GM18526 (cell line): ENCODE data around the gene HOXD13.

Experiments used
- POLR2A ChIP-seq: IDR thresholded peaks from 3 replicates; pipeline ENCODE4 v1.6.1; 2011; ENCODE audit not compliant: insufficient read length; ENCODE audit errors: extremely low read depth

Gene HOXD13

DNA sequence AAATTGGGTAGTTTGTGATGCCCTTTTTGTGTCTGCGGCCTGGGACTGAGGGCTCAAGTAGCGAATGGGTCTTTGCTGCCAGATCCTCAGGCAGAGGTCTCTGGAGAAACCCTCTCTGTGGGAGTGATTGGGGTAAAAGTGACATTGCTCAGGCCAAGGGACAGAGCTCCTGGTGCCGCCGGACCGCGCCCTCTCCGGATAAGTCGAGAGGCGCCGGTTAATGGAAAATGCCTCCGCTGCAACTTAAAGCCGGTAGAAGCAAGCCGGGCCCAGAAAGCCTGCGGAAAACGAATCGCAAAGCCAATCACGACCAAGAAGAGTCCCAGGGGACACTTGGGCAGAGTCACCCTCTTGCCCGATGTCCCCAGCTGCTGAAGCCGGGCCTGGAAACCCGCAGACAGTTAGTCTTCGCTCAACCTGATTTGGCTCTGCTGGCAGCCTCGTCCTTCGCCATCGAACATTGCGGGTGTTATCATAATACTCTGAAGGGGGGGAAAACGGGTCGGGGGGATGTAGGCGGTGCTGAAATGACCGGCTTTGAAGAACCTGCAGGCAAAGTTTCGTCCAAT, 6.7 kb downstream of the HOXD13 start:
- TF ChIP-seq POLR2A: no peak

DNA sequence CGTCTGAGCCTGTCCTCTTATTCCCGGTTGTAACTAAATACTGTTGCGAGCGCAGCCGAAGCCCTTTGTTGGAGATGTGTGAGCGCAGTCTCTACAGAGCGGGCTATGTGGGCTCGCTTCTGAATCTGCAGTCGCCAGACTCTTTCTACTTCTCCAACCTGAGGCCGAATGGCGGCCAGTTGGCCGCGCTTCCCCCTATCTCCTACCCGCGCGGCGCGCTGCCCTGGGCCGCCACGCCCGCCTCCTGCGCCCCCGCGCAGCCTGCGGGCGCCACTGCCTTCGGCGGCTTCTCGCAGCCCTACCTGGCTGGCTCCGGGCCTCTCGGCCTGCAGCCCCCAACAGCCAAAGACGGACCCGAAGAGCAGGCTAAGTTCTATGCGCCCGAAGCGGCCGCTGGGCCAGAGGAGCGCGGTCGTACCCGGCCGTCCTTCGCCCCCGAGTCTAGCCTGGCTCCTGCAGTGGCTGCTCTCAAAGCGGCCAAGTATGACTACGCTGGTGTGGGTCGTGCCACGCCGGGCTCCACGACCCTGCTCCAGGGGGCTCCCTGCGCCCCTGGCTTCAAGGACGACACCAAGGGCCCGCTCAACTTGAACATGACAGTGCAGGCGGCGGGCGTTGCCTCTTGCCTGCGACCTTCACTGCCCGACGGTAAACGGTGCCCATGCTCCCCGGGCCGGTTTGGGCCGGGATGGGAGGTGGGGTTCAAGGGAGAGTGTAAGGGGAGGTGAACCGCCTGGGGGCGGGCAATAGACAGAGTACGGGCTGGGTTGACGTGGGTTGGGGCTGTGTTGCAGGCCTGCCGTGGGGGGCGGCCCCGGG, 7.4 kb downstream of the HOXD13 start, which contains the start of gene HOXD12:
TSS of gene HOXD12 (plus strand) at position 68 of the 819 bp plus-strand sequence. CDS start at position 75, 7 bp downstream.
- TF ChIP-seq POLR2A: no peak

DNA sequence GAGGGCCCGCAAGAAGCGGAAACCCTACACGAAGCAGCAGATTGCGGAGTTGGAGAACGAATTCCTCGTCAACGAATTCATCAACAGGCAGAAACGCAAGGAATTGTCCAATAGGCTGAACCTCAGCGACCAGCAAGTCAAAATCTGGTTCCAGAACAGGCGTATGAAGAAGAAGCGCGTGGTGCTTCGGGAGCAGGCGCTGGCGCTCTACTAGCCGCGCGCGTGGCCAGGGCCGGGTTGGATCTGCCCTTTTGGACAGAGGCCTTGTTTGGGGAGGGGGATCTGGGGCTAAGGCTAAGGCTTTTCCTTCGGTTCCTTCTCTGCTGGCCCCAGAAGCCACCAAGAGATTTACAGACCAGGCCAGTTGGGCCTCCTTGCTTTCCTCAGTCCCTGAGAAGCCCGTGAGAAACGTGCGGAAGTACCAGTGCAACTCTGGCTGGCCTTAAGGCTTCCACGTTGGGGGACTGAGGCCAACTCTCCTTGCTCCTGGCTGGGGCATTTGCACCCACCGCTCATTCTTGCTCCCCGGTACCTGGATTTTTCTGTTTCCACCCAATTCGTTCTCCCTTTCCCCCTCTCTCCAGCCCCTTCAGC, 8.1 kb downstream of the HOXD13 start:
- TF ChIP-seq POLR2A: no peak

DNA sequence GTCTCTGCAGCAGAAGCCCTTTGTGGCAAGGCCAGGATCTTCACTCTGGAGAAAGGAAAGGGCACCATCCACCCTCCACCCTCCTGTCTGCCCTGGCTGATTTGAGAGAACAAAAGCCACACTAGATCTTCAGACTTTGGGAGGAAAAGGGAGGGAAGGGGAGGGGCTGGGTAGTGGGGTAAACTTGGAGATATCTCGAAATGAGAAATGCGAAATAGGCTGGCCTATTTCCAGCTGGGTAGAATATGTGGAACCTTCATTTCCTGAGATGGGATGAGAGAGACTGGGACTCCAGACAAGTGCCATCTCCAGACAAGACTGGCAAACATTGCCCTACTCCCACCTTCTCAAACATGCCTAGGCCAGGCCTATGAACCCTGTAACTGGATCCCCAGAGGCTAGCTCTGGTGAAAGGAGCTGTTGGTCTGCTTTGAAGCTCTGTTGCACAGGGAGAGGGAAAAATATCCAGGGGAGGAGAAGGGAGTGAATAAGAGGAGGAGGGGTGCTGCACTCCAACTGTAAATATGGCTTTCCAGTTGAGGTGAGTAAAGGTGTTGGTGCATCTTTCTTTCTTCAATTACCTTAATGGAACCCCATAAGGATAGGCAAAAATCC, 8.8 kb downstream of the HOXD13 start:
- TF ChIP-seq POLR2A: no peak

DNA sequence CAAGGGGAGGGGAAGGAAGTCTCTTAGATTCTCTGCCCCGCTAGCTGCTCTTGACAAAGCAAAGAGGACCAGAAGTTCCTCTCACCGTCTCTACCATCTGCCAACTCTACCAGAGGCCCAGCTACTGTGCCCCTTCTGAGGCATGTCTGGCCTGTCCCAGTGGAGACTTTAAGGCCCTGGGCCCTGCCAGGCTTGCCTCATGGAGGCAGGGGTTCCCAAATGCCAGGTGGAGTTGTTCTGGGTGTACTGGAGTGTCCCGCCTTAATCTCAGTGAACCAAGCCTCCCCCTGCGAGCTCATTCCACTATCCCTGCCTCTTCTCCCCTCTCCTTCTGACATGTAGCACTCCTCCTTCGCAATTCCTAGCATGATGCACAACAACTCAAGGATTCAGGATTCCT, 9.3 kb downstream of the HOXD13 start:
- no peak for TF ChIP-seq POLR2A

DNA sequence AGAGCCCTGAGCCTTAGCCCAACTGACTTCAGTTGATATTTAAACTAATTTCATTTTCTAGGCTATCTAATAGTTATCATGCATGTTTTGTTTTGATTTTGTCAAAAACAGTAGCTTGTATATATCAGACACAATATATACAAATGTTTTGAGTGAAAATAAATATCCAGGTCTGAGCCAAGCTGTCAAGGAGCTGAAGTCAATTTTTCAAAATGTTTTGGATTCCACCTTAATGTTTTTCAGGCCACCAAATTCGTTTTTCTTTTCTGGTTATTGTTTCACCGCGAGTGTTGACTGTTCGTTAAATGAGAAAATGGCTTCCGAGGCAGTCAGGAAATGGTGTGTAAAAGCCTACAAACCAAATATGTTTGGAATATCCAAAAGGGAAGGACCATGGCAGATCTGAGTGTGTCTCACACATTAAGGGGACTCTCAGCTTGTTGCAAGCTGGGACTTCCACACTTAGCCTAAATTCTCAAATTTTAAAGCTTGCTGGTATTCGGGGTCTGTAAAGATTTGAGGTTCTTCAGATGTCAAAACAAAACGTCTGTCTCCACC, 9.9 kb downstream of the HOXD13 start:
- no peak for TF ChIP-seq POLR2A

DNA sequence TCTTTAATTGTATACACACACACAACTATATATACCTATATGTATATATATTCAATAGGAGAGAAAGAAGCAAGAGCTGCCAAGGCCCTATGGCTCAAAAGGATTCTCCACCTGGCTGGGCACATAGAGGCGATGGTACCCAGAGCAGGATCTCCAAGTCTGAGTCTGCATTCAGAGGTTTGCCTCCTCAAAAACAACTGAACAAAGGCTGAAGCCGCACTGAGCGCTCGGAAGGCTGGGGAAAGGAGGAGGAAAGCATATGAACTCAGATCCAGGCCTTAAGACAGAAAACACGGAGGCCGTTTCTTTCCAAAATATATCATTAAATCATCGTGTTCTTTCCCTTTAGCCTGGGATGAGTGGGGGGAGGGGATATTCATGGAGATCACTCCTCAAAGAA, 10.7 kb downstream of the HOXD13 start:
- no peak for TF ChIP-seq POLR2A

DNA sequence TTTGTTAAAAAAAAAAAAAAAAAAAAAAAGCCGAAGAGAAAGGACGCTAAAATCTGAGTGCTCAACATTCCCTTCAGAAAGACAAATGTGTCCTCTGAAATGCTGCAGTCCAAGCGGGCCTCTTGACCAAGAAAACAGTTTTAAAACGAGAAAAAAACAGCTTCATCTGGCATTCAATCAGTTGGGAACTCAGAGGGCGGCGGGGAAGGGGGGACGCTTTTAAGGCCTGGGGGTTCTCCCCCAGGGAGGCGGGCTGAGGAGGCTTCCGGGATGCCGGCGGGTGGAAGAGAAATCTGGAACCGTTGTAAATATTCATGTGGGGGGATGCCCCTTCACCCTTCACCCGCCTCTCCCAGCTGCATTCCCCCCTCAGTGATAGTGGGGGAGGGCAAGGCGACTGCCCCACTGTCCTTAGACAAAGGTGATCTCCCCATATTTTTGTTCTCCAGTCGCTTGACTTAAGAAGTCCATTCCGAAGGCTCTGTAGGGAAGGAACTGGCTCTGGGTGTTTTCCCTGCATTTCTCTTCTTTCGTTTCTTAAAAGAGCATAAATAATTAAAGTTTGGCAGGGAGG, 11.3 kb downstream of the HOXD13 start:
- TF ChIP-seq POLR2A: no peak

DNA sequence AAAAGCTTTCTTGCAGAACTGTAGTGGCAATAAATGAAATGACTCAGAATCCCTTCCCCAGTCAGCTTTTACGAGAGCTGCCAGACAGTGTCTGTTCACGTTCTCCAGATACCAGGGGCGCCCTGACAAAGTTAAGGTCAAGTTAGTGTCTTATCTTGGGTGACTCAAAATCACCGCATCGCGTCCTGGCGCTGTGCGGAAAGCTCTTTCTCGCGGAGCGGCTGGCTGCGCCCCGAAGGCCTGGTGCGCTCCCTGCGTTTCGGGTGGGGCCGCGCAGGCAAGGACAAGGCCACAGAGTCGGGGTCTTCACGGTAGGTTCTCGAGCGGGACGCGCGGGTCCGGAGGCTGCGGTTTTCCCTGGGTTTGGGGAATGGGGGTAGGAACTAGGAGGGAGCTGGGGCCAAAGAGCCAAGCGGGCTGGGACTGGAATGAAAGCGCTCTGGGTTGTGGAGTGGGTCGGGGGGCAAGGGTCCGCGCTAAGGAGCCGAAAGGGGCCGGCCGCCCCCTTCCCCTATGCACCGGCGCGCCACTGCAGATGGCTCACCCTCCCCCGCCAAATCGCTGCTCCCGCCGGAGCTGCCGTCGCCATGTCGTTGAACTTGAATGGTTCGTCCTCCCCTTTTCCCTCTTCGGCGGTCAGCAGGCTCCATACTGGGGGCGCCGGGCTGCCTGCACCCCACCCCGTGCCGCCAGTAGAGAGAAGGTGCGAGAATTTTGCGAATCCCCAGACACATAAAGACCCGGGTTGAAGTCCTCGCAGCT, 12.0 kb downstream of the HOXD13 start:
- TF ChIP-seq POLR2A: no peak

DNA sequence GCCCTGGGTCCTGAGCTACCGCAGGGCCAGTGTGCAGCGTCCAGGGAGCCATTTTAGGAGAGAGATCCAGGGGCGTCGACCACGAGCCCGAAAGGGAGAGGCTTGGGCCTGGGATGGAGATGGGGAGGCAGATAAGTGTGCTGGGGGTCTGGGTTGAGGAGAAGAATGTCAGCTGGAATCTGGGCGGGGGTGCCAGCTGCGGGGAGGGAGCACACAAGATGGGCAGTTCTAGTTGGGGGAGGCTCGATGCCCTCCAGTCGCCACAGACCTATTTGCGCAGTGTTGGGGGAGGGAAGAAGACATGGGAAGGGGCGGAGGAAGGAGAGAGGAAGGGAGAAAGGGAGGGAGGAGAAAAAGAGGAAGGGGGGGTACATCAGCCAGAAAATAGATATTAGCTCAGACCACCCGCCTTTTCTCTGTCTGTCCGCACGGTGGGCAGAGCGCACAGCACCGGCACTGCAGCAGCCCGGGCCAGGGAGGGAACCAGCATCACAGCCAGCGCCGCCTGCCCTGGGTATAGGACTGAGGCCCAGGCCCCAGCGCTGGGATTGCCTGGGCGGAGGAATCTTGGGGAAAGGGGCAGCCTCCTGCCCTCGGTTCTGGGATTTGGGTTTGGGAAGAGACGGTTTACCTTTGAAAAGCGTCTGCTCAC, 12.7 kb downstream of the HOXD13 start:
- TF ChIP-seq POLR2A: no peak

DNA sequence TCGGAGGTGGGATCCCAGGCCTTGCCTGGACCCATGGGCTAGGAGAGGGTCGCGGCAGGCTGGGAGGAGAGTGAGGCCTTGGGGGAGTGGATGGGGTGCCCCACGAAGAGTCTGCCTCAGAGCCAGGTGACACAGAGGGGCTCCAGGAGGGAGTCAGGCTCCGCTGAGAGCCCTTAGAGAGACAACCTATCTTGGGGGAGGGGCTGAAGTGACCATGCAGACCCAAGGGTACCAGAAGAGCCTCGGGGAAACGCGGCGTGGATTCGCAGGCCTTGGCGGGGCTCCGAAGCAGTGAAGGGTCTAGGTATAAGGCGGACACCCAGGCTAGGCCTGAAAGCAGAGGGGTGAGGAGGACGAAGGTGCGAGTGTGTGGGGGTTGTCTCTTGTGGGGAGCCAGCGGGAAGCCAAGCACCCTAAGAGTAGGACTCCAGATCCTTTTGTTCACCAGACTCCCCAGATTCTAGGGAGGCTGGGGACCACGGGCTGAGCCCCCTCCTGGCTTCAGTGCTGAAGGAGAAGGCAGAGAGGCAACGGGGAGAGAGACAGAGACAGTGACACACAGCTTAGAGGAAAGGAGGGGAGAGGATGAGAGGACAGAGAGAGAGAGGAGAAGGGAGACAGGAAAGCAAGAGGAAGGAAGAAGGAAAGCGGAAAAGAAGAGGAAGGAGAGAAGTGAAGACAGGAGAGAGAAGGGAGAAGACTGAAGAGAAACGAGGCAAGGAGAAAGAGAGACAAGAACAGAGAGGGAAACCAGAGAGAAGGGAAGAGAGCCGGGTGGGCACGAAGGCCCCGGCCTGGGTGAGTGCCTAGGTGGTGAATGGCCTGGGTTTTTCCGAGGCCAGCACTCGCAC, 13.4 kb downstream of the HOXD13 start:
- TF ChIP-seq POLR2A: no peak

DNA sequence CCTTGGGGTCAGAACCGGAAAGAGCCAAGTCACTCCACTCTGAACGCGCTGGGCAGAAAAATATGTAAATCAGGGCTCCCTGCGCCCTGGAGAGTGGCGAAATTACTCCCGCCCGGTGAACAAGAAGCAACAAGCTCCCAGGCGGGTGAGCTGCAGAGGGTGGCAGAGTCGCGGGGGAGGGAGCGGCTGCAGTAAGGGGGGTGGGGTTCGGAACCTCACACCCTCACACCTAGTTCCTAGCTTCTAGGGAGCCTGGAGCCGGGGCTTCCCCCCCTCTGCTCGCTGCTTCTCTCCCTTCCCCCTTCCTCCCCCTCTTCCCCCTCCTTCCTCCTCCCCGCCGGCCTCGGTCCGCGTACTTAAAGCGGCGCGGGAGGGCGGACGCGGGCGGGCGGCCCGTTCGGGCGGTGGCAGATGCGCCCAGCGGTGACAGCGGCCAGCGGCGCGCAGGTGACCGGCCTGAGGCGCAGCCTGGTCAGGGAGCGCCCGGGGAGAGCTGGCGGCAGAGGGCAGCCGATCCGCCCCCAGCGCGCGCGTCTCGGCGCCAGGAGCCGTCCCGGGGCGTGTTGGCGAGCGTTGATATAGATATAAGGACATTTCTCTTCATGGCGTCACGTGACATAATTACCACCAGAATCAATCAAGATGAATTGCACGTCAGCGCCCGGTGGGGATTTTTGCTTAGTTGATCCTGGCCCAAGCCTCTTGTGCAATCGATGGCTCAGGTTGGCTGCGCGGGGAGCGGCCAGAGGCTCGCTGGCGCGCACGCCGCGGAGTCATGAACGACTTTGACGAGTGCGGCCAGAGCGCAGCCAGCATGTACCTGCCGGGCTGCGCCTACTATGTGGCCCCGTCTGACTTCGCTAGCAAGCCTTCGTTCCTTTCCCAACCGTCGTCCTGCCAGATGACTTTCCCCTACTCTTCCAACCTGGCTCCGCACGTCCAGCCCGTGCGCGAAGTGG, 14.3 kb downstream of the HOXD13 start, which contains the start of gene HOXD11:
TSS of gene HOXD11 (plus strand) at position 700 of the 959 bp plus-strand sequence. CDS start at position 776, 76 bp downstream.
- TF ChIP-seq POLR2A: no peak
